ENCODE measurements around the gene SFXN4. TPM values are rescaled to one million over a fixed set of nuclear protein-coding genes. Genes with fewer than 3 reads are reported as not detected.

SFXN4 gene
- total and polyA plus RNA-seq, 2 of the 13 experiments (the other 11 are each of a cell fraction or from before 2014, with no cell fraction given): 47.7 to 64.9 TPM

DNA sequence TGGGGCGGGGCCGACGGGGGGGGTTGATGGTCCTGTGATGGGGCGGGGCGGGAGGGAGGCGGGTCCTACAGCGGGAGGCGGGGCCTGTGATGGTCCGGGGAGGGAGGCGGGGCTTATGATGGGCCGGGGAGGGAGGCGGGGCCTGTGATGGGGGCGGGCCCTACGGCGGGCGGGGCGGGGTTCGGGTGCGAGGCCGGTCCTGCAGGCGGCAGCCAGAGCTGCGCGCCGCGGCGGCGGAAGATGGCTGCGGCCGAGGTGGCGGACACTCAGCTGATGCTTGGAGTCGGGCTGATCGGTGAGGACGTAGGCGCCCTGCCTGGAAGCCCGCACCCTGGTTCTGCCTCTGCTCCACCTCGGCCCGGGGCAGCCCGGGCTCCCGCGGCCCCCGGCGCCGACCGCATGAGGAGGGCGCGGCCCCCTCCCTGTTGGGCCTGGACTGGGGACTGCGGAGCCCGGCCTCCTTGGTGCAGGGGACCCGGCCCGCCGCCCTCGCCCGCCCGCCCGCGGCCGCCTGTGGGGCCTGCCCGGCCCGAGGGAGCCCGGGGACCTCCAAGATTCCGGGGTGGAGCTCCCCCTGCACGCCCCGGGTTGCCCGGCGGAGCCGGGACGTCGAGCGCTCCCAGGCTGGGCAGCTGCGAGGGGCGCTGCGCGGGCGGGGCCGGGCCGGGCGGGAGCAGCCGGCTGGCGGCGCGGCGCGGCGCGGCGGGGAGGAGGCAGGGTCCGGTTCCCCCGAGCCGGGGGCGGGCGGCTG is 61.4 kb downstream of the SFXN4 start, which contains the start of gene DENND10 (continued):
- TF ChIP-seq SMYD3 (CRISPR knock-in tag; IDR thresholded peaks at IDR 0.05) (no peak), ZNF333 (CRISPR knock-in tag; IDR thresholded peaks at IDR 0.05; ENCODE audit: borderline replicate concordance) (no peak), ETV6 (CRISPR knock-in tag; conservative IDR thresholded peaks at IDR 0.05) (0 out of 2 replicates have a peak, but pooled peaks have one; percentile 64), CHD2 (IDR thresholded peaks at IDR 0.05; ENCODE audit: low read depth, low read length) (no peak), STAT5B (CRISPR knock-in tag; IDR thresholded peaks at IDR 0.05) (no peak), ZBTB21 (CRISPR knock-in tag; IDR thresholded peaks at IDR 0.05) (no peak), SPEN (CRISPR knock-in tag; IDR thresholded peaks at IDR 0.05; ENCODE audit: low read depth) (peak; percentile 74), ZBTB7B (CRISPR knock-in tag; IDR thresholded peaks at IDR 0.05) (no peak), POLR2AphosphoS5 (IDR thresholded peaks at IDR 0.05; ENCODE audit: low read depth, low read length) (peak; percentile 86), GATA4 (IDR thresholded peaks at IDR 0.05; ENCODE audit: borderline replicate concordance, low read depth) (no peak), PAWR (CRISPR knock-in tag; IDR thresholded peaks at IDR 0.05; ENCODE audit: borderline replicate concordance) (no peak), ZNF207 (IDR thresholded peaks at IDR 0.05; ENCODE audit: borderline replicate concordance) (no peak), SSRP1 (CRISPR knock-in tag; IDR thresholded peaks at IDR 0.05) (no peak), RBM39 (IDR thresholded peaks at IDR 0.05; ENCODE audit: low read depth, low read length, poor library complexity, severe bottlenecking) (no peak)
- TF ChIP-seq, protein P1, sequence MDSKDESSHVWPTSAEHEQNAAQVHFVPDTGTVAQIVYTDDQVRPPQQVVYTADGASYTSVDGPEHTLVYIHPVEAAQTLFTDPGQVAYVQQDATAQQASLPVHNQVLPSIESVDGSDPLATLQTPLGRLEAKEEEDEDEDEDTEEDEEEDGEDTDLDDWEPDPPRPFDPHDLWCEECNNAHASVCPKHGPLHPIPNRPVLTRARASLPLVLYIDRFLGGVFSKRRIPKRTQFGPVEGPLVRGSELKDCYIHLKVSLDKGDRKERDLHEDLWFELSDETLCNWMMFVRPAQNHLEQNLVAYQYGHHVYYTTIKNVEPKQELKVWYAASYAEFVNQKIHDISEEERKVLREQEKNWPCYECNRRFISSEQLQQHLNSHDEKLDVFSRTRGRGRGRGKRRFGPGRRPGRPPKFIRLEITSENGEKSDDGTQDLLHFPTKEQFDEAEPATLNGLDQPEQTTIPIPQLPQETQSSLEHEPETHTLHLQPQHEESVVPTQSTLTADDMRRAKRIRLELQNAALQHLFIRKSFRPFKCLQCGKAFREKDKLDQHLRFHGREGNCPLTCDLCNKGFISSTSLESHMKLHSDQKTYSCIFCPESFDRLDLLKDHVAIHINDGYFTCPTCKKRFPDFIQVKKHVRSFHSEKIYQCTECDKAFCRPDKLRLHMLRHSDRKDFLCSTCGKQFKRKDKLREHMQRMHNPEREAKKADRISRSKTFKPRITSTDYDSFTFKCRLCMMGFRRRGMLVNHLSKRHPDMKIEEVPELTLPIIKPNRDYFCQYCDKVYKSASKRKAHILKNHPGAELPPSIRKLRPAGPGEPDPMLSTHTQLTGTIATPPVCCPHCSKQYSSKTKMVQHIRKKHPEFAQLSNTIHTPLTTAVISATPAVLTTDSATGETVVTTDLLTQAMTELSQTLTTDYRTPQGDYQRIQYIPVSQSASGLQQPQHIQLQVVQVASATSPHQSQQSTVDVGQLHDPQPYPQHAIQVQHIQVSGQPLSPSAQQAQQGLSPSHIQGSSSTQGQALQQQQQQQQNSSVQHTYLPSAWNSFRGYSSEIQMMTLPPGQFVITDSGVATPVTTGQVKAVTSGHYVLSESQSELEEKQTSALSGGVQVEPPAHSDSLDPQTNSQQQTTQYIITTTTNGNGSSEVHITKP (CRISPR knock-in tag; IDR thresholded peaks at IDR 0.05; ENCODE audit: low read depth): no peak
- TF ChIP-seq, protein P2, sequence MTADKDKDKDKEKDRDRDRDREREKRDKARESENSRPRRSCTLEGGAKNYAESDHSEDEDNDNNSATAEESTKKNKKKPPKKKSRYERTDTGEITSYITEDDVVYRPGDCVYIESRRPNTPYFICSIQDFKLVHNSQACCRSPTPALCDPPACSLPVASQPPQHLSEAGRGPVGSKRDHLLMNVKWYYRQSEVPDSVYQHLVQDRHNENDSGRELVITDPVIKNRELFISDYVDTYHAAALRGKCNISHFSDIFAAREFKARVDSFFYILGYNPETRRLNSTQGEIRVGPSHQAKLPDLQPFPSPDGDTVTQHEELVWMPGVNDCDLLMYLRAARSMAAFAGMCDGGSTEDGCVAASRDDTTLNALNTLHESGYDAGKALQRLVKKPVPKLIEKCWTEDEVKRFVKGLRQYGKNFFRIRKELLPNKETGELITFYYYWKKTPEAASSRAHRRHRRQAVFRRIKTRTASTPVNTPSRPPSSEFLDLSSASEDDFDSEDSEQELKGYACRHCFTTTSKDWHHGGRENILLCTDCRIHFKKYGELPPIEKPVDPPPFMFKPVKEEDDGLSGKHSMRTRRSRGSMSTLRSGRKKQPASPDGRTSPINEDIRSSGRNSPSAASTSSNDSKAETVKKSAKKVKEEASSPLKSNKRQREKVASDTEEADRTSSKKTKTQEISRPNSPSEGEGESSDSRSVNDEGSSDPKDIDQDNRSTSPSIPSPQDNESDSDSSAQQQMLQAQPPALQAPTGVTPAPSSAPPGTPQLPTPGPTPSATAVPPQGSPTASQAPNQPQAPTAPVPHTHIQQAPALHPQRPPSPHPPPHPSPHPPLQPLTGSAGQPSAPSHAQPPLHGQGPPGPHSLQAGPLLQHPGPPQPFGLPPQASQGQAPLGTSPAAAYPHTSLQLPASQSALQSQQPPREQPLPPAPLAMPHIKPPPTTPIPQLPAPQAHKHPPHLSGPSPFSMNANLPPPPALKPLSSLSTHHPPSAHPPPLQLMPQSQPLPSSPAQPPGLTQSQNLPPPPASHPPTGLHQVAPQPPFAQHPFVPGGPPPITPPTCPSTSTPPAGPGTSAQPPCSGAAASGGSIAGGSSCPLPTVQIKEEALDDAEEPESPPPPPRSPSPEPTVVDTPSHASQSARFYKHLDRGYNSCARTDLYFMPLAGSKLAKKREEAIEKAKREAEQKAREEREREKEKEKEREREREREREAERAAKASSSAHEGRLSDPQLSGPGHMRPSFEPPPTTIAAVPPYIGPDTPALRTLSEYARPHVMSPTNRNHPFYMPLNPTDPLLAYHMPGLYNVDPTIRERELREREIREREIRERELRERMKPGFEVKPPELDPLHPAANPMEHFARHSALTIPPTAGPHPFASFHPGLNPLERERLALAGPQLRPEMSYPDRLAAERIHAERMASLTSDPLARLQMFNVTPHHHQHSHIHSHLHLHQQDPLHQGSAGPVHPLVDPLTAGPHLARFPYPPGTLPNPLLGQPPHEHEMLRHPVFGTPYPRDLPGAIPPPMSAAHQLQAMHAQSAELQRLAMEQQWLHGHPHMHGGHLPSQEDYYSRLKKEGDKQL (CRISPR knock-in tag; IDR thresholded peaks at IDR 0.05; ENCODE audit: low read depth): no peak
- TF ChIP-seq, protein P3, sequence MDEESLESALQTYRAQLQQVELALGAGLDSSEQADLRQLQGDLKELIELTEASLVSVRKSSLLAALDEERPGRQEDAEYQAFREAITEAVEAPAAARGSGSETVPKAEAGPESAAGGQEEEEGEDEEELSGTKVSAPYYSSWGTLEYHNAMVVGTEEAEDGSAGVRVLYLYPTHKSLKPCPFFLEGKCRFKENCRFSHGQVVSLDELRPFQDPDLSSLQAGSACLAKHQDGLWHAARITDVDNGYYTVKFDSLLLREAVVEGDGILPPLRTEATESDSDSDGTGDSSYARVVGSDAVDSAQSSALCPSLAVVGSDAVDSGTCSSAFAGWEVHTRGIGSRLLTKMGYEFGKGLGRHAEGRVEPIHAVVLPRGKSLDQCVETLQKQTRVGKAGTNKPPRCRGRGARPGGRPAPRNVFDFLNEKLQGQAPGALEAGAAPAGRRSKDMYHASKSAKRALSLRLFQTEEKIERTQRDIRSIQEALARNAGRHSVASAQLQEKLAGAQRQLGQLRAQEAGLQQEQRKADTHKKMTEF (CRISPR knock-in tag; IDR thresholded peaks at IDR 0.05): 0 out of 2 replicates have a peak, but pooled peaks have one; percentile 51
